Endodermal cell (in vitro differentiated cells): Measurements from ENCODE around the gene RARG. TPM values are rescaled to one million over a fixed set of nuclear protein-coding genes. Genes with fewer than 3 reads are reported as not detected.

Source experiments
- DNase-seq: peaks from one replicate; pipeline ENCODE4 v3.0.0-alpha.2; 2017
- H3K27ac ChIP-seq: 2 replicates; pipeline ENCODE4 v1.5.1; 2013; ENCODE audit warnings: mild to moderate bottlenecking, low read depth, low read length, moderate library complexity
- H3K27me3 ChIP-seq: 2 replicates; pipeline ENCODE4 v1.6.1; 2013; ENCODE audit warnings: mild to moderate bottlenecking, low read length, moderate library complexity; ENCODE audit not compliant: insufficient read depth, control insufficient read depth, poor library complexity, severe bottlenecking
- H3K36me3 ChIP-seq: 2 replicates; pipeline ENCODE4 v1.7.0; 2013; ENCODE audit warnings: mild to moderate bottlenecking, low read length, moderate library complexity; ENCODE audit not compliant: control insufficient read depth, insufficient read depth
- H3K4me1 ChIP-seq: one replicate; pipeline ENCODE4 v1.7.0; 2013; ENCODE audit warnings: low read length; ENCODE audit not compliant: control insufficient read depth, insufficient read depth
- H3K4me3 ChIP-seq: 2 replicates; pipeline ENCODE4 v1.5.1; 2013; ENCODE audit warnings: mild to moderate bottlenecking, low read length, moderate library complexity
- H3K9ac ChIP-seq: 2 replicates; pipeline ENCODE4 v1.6.1; 2013; ENCODE audit warnings: mild to moderate bottlenecking, low read length, moderate library complexity; ENCODE audit not compliant: poor library complexity, severe bottlenecking; ENCODE audit errors: extremely low read depth
- H3K9me3 ChIP-seq: 2 replicates; pipeline ENCODE4 v1.6.1; 2013; ENCODE audit warnings: mild to moderate bottlenecking, low read length, moderate library complexity; ENCODE audit not compliant: control insufficient read depth
- H3K27ac Mint-ChIP-seq: 2 replicates; pipeline ENCODE4 v1.8.0; 2020; ENCODE audit warnings: mixed read lengths
- H3K27me3 Mint-ChIP-seq: 2 replicates; pipeline ENCODE4 v1.8.0; 2021; ENCODE audit warnings: mild to moderate bottlenecking, mixed read lengths; ENCODE audit not compliant: insufficient read depth
- H3K36me3 Mint-ChIP-seq: 2 replicates; pipeline ENCODE4 v1.8.0; 2020; ENCODE audit warnings: low read depth, mixed read lengths
- H3K4me1 Mint-ChIP-seq: 2 replicates; pipeline ENCODE4 v1.8.0; 2020; ENCODE audit warnings: mixed read lengths
- H3K4me3 Mint-ChIP-seq: 2 replicates; pipeline ENCODE4 v1.8.0; 2020; ENCODE audit warnings: mild to moderate bottlenecking, moderate library complexity, mixed read lengths
- H3K9me3 Mint-ChIP-seq: 2 replicates; pipeline ENCODE4 v1.8.0; 2020; ENCODE audit warnings: mild to moderate bottlenecking, mixed read lengths
- WGBS, 2 experiments: methylation state at CpG; one replicate each; pipeline versions ENCODE4 v1.1.5 to v1.1.7; 2013; ENCODE audit warnings: missing lambda C conversion rate in 2 of 2, mixed read lengths in 1 of 2; ENCODE audit not compliant: insufficient coverage in 1 of 2, insufficient read length in 1 of 2; 5-methylcytosine and 5-hydroxymethylcytosine counted together
- total RNA-seq, 2 donors: library from RNA; stranded (reverse); fragmentation: NEBNext Ultra II Directional in 1 of 2; extraction: Animal tissue kit (Norgen Biotek cat#: 25700) in 1 of 2; gene quantifications; 2 replicates in 1 of 2; 3 replicates in 1 of 2; pipeline ENCODE4 v1.2.1, GENCODE V29; 2021
- TF ChIP-seq, protein P1 (sequence below): fragments of 200-600 bp; sonication (generic); conservative IDR thresholded peaks from 2 replicates; pipeline ENCODE4 v1.5.0; 2021; ENCODE audit warnings: antibody characterized with exemption, mild to moderate bottlenecking

Gene RARG
- total RNA-seq, 2 donors from 2014 or later = 19.5 to 26.8 TPM

DNA sequence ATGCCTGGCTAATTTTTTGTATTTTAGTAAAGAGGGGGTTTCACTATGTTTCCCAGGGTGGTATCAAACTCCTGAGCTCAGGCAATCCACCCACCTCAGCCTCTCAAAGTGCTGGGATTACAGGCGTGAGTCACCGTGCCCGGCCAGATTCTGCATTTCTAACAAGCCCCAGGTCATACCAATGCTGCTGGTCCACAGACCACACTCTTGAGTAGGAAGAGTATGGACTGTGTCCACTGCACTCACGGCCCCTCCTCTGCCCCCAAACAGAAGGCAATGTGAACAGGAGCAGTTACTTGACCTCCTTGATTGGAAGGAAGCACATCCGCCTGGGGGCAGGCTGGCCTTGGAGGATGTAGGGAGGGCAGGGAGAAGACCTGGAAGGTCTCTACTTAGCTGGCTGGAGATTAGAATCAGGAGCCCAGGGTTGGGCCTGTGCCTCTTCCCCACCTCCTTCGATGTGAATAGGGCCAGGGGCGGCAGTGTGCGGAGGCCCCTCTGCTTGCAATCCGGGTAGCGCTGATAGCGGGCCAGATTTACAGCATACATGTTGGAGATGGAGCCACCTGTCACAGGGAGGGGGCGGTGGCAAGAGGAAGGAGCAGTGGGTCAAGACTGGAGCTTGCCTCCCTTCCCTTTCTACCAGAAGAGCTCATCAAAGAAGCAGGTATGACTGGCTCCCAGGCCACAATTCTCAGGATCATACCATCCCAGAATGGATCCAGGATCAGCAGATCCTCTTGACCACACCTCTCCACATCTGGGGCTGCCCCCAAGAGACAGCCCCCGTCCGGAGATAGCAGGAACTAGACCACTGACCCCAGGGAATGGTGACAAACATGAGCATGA is 60.9 kb downstream of the RARG start:
- DNase-seq = peak; percentile 41
- no peak overlapping the region for H3K27ac ChIP-seq
- TF ChIP-seq, protein P1, sequence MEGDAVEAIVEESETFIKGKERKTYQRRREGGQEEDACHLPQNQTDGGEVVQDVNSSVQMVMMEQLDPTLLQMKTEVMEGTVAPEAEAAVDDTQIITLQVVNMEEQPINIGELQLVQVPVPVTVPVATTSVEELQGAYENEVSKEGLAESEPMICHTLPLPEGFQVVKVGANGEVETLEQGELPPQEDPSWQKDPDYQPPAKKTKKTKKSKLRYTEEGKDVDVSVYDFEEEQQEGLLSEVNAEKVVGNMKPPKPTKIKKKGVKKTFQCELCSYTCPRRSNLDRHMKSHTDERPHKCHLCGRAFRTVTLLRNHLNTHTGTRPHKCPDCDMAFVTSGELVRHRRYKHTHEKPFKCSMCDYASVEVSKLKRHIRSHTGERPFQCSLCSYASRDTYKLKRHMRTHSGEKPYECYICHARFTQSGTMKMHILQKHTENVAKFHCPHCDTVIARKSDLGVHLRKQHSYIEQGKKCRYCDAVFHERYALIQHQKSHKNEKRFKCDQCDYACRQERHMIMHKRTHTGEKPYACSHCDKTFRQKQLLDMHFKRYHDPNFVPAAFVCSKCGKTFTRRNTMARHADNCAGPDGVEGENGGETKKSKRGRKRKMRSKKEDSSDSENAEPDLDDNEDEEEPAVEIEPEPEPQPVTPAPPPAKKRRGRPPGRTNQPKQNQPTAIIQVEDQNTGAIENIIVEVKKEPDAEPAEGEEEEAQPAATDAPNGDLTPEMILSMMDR = no peak
- H3K4me3 ChIP-seq = no peak overlapping the region
- Mint-ChIP-seq H3K9me3 (no peaks in the 10 kb centered on the region), H3K4me1 (peaks cover 27% of the 10 kb centered on the region), H3K4me3 (no peak overlapping the region), H3K27ac (no peak overlapping the region), H3K36me3 (peaks cover 12% of the 10 kb centered on the region), H3K27me3 (peaks cover 67% of the 10 kb centered on the region)
- 95 to 100% methylated on average over 6 to 14 of the region's 14 CpGs for WGBS, 2 experiments
- no peak overlapping the region for H3K9ac ChIP-seq
- H3K9me3 ChIP-seq = no peaks in the 10 kb centered on the region
- H3K27me3 ChIP-seq = no peaks in the 10 kb centered on the region
- peaks cover under 1% of the 10 kb centered on the region for H3K36me3 ChIP-seq
- peaks cover 4% of the 10 kb centered on the region for H3K4me1 ChIP-seq

- peaks cover 12% of the 10 kb centered on the region for H3K36me3 Mint-ChIP-seq
- H3K9me3 Mint-ChIP-seq = no peaks in the 10 kb centered on the region
- peak; percentile 44 for DNase-seq
- Histone ChIP-seq H3K4me1 (no peaks in the 10 kb centered on the region), H3K4me3 (no peak overlapping the region), H3K27ac (no peak overlapping the region), H3K27me3 (no peaks in the 10 kb centered on the region), H3K36me3 (peaks cover 6% of the 10 kb centered on the region), H3K9ac (no peak overlapping the region), H3K9me3 (no peaks in the 10 kb centered on the region)
- H3K27me3 Mint-ChIP-seq = peaks cover 68% of the 10 kb centered on the region
- H3K27ac Mint-ChIP-seq = no peak overlapping the region
- H3K4me3 Mint-ChIP-seq = no peak overlapping the region
- TF ChIP-seq, protein P1 = no peak
- 90 to 91% methylated on average over 2 to 8 of the region's 8 CpGs for WGBS, 2 experiments
- peaks cover 19% of the 10 kb centered on the region for H3K4me1 Mint-ChIP-seq
These were observed 61.8 kb downstream of the RARG start for GRCh38 chr12:53170215-53170614.

DNA sequence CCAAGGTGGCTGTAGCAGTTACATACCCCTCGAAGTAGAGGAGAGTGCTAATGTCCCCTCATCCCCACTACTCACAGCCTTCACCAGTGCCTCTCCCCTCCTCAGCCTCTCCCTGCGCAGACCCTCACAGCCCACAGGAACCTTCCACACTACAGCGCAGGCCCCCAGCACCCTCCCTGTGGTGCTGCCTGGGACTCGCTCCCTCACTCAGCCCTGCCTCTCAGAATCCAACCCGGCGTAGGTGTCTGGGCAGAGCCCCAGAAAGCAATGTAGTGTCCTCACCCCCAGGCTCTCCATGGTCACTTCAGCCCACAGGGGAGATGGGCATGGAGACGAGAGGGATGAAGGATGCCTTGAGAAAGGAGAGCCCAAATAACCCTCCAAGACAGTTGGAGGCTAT is 62.4 kb downstream of the RARG start:
- peaks cover 14% of the 10 kb centered on the region for H3K4me1 Mint-ChIP-seq
- Histone ChIP-seq H3K4me3 (no peak overlapping the region), H3K9me3 (no peaks in the 10 kb centered on the region), H3K9ac (no peak overlapping the region), H3K36me3 (peaks cover 6% of the 10 kb centered on the region), H3K4me1 (no peaks in the 10 kb centered on the region), H3K27me3 (no peaks in the 10 kb centered on the region), H3K27ac (no peak overlapping the region)
- no peak for DNase-seq
- TF ChIP-seq, protein P1 = no peak
- WGBS, 2 experiments = 80 to 99% methylated on average over 2 to 7 of the region's 7 CpGs
- peaks cover 12% of the 10 kb centered on the region for H3K36me3 Mint-ChIP-seq
- no peak overlapping the region for H3K4me3 Mint-ChIP-seq
- no peaks in the 10 kb centered on the region for H3K9me3 Mint-ChIP-seq
- no peak overlapping the region for H3K27ac Mint-ChIP-seq
- H3K27me3 Mint-ChIP-seq = peaks cover 71% of the 10 kb centered on the region
